Kidney epithelial cell (primary cell): ENCODE measurements around the gene SHB. TPM values are rescaled to one million over a fixed set of nuclear protein-coding genes. Genes with fewer than 3 reads are reported as not detected.

ENCODE experiments used
- DNase-seq: peaks from one replicate; pipeline ENCODE4 v3.0.0-alpha.2; 2010; ENCODE audit warnings: low read depth
- H3K27me3 ChIP-seq: 2 replicates; pipeline ENCODE4 v1.6.0; 2011; ENCODE audit warnings: low read length; ENCODE audit not compliant: control insufficient read depth, insufficient read depth
- H3K36me3 ChIP-seq: 2 replicates; pipeline ENCODE4 v1.5.1; 2011; ENCODE audit warnings: low read length; ENCODE audit not compliant: control insufficient read depth, insufficient read depth
- H3K4me3 ChIP-seq: 2 replicates; pipeline ENCODE4 v1.5.1; 2011; ENCODE audit warnings: low read depth, mild to moderate bottlenecking, control low read depth, low read length
- CTCF ChIP-seq: IDR thresholded peaks from 2 replicates; pipeline ENCODE4 v1.5.1; 2011; ENCODE audit warnings: mild to moderate bottlenecking, moderate library complexity, low read length, control low read depth, inconsistent platforms; ENCODE audit not compliant: insufficient read depth, poor library complexity, severe bottlenecking
- total RNA-seq: library from RNA; depleted of rRNA; stranded (reverse); fragments of >200 nt; gene quantifications from 2 replicates; pipeline ENCODE4 v1.2.3, GENCODE V29; 2015

SHB gene
- total RNA-seq, 1 donor from 2014 or later: 39.1 TPM

GRCh38 chr9:37951671-37952449 lies 117.2 kb downstream of the SHB start:
- no peak overlapping the region for H3K4me3 ChIP-seq
- TF ChIP-seq CTCF: no peak
- H3K36me3 ChIP-seq: peaks cover 8% of the 10 kb centered on the region
- DNase-seq: no peak
- H3K27me3 ChIP-seq: no peaks in the 10 kb centered on the region

- Histone ChIP-seq H3K36me3 (peaks cover 12% of the 10 kb centered on the region), H3K27me3 (no peaks in the 10 kb centered on the region), H3K4me3 (no peak overlapping the region)
- DNase-seq: no peak
- TF ChIP-seq CTCF: no peak
These were observed 118.5 kb downstream of the SHB start for GRCh38 chr9:37950561-37950960.

GRCh38 chr9:37949576-37949975 lies 119.5 kb downstream of the SHB start:
- no peak for TF ChIP-seq CTCF
- Histone ChIP-seq H3K27me3 (no peaks in the 10 kb centered on the region), H3K36me3 (peaks cover 12% of the 10 kb centered on the region), H3K4me3 (no peak overlapping the region)
- no peak for DNase-seq

GRCh38 chr9:37948417-37948980 lies 120.5 kb downstream of the SHB start:
- DNase-seq: no peak
- peaks cover 12% of the 10 kb centered on the region for H3K36me3 ChIP-seq
- no peak overlapping the region for H3K4me3 ChIP-seq
- no peak for TF ChIP-seq CTCF
- no peaks in the 10 kb centered on the region for H3K27me3 ChIP-seq

- Histone ChIP-seq H3K36me3 (peaks cover 12% of the 10 kb centered on the region), H3K4me3 (no peak overlapping the region), H3K27me3 (no peaks in the 10 kb centered on the region)
- DNase-seq: no peak
- TF ChIP-seq CTCF: no peak
These were observed 121.0 kb downstream of the SHB start for GRCh38 chr9:37947977-37948376.
